Nephron (organoid): Measurements from ENCODE around the gene MED26.

ENCODE experiments used
- H3K27ac Mint-ChIP-seq, 3 experiments: 2 replicates each; pipeline ENCODE4 v1.8.0; 2020; ENCODE audit warnings: mixed read lengths in 3 of 3, mild to moderate bottlenecking in 2 of 3, moderate library complexity in 1 of 3
- H3K27me3 Mint-ChIP-seq: 2 replicates; pipeline ENCODE4 v1.8.0; 2021; ENCODE audit warnings: low read depth, mild to moderate bottlenecking, moderate library complexity, mixed read lengths
- H3K36me3 Mint-ChIP-seq: 2 replicates; pipeline ENCODE4 v1.8.0; 2020; ENCODE audit warnings: low read depth, mixed read lengths
- H3K4me1 Mint-ChIP-seq: 2 replicates; pipeline ENCODE4 v1.8.0; 2020; ENCODE audit warnings: mixed read lengths
- H3K4me3 Mint-ChIP-seq, 3 experiments: 2 replicates each; pipeline ENCODE4 v1.8.0; 2020; ENCODE audit warnings: mild to moderate bottlenecking in 3 of 3, mixed read lengths in 3 of 3, moderate library complexity in 2 of 3
- H3K9me3 Mint-ChIP-seq: 2 replicates; pipeline ENCODE4 v1.8.0; 2020; ENCODE audit warnings: mixed read lengths
- CTCF ChIP-seq, 3 experiments: fragments of 200-600 bp; sonication (generic); IDR thresholded peaks; one replicate each; pipeline ENCODE4 v1.5.0; 2021; ENCODE audit warnings: antibody characterized with exemption in 3 of 3; ENCODE audit not compliant: unreplicated experiment in 3 of 3

Gene MED26

GRCh38 chr19:16585808-16586476 is 42.1 kb downstream of the MED26 start:
- Mint-ChIP-seq H3K36me3 (no peaks in the 10 kb centered on the region), H3K27me3 (no peaks in the 10 kb centered on the region), H3K4me3 (no peak overlapping the region), H3K4me1 (peaks cover 63% of the 10 kb centered on the region), H3K9me3 (no peaks in the 10 kb centered on the region), H3K27ac (peak overlapping the region in 1 of 3 experiments; percentile 80)
- TF ChIP-seq CTCF (IDR thresholded peaks at IDR 0.05; ENCODE audit: unreplicated experiment in 3 of 3), result no peak

- TF ChIP-seq CTCF (IDR thresholded peaks at IDR 0.05; ENCODE audit: unreplicated experiment in 3 of 3), result no peak
- Mint-ChIP-seq H3K4me1 (peaks cover 58% of the 10 kb centered on the region), H3K27me3 (no peaks in the 10 kb centered on the region), H3K27ac (peak overlapping the region; percentile 60 to 80 (median 74)), H3K9me3 (no peaks in the 10 kb centered on the region), H3K36me3 (no peaks in the 10 kb centered on the region), H3K4me3 (peak overlapping the region in 1 of 3 experiments; percentile 29)
Measured at GRCh38 chr19:16585094-16585801, 42.8 kb downstream of the MED26 start.

GRCh38 chr19:16584248-16585093 is 43.5 kb downstream of the MED26 start:
- TF ChIP-seq CTCF (IDR thresholded peaks at IDR 0.05; ENCODE audit: unreplicated experiment in 3 of 3), result no peak
- H3K9me3 Mint-ChIP-seq, result no peaks in the 10 kb centered on the region
- no peaks in the 10 kb centered on the region for H3K36me3 Mint-ChIP-seq
- H3K4me3 Mint-ChIP-seq, result peak overlapping the region in 2 of 3 experiments; percentile 23 to 29
- H3K4me1 Mint-ChIP-seq, result peaks cover 50% of the 10 kb centered on the region
- H3K27ac Mint-ChIP-seq, result peak overlapping the region; percentile 60 to 80 (median 74)
- H3K27me3 Mint-ChIP-seq, result no peaks in the 10 kb centered on the region

DNA sequence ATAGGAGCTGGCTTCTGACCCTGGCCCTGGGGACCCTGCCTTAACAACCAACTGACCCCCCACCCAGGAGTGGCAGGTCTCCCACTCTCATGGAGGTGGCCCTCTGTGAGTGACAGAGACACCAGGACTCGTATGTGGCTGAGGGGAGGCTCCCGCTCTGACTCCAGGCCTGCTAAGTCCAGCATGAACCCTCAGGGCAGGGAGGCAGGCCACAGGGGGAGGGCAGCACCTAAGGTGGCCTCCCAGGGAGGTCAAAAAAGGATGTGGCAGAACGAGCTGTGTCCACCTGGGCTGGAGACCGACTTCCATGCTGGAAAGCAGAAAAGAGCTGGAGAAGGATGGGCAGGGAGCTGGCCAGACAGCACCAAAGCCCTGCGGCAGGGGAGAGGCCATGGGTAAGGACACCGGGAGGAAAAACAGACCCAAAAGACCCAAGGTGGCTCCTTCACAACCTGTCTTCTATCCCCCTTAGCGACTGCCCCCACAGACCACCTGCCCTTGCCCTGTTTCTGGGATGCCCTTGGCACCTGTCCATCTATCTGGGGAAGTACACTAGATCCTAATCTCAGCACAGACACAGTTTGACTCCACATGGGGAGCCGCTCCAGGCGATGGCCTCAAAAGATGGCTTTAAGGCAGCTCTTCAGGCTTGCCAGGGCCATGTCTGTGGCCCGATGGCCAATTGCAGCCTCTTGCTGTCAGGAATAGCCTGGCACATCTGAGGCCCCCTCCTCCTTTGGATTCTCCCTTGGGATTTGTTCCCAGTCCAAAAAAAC is 45.3 kb downstream of the MED26 start:
- Mint-ChIP-seq H3K27ac (no peak overlapping the region), H3K9me3 (no peaks in the 10 kb centered on the region), H3K36me3 (peaks cover 4% of the 10 kb centered on the region), H3K4me1 (peaks cover 32% of the 10 kb centered on the region), H3K4me3 (no peak overlapping the region), H3K27me3 (no peaks in the 10 kb centered on the region)
- no peak for TF ChIP-seq CTCF (IDR thresholded peaks at IDR 0.05; ENCODE audit: unreplicated experiment in 3 of 3)

- Mint-ChIP-seq H3K4me1 (peaks cover 31% of the 10 kb centered on the region), H3K27ac (no peak overlapping the region), H3K36me3 (peaks cover 4% of the 10 kb centered on the region), H3K9me3 (no peaks in the 10 kb centered on the region), H3K27me3 (no peaks in the 10 kb centered on the region), H3K4me3 (no peak overlapping the region)
- TF ChIP-seq CTCF (IDR thresholded peaks at IDR 0.05; ENCODE audit: unreplicated experiment in 3 of 3), result no peak
Measured at GRCh38 chr19:16581971-16582343, 46.0 kb downstream of the MED26 start.
